ENCODE results near the gene SLIRP.

DNA sequence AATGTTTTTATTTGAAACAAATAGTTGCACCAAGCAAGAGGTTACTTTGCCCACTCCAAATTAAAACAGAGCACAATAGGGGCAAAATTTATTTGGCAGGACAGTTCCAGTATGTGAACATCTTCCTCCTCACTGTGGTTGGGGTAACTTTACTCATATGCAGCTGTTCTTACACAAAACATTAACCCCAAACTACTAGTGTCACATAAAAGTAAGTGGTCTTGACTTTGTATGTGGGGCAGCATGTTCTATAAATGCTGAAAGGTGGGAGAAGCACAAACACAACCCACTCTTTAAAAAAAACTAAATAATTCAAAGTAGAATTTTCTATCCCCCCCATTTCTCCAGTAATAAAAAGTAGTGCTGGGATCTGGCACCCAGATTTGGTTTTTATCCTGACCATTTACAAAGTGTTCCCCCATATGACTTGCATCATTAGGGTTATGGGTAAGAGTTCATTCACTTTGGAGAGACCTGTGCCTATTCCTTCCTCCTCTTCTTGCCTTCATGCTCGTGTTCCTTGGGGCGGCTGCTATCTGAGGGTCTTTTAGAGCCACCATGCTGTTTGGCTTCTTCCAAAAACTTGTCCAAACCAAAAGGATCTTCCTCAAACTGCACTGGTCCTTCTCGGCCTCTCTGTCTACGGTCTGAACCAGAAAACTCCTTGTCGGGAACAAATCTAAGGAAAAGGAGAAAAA, 9.9 kb downstream of the SLIRP start:
- TF ChIP-seq POLR2A (IDR thresholded peaks at IDR 0.05; ENCODE audit: low read length) (no peak), GATA1 (IDR thresholded peaks at IDR 0.05; ENCODE audit: low read depth, low read length) (no peak)
